ENCODE results near the gene HCFC1. TPM values are rescaled to one million over a fixed set of nuclear protein-coding genes. Genes with fewer than 3 reads are reported as not detected.

The HCFC1 gene
- total and polyA plus RNA-seq, 9 of the 15 experiments (the other 6 are each of a cell fraction or from before 2014, with no cell fraction given) = 2.8 to 133 (median 17.1) TPM

DNA sequence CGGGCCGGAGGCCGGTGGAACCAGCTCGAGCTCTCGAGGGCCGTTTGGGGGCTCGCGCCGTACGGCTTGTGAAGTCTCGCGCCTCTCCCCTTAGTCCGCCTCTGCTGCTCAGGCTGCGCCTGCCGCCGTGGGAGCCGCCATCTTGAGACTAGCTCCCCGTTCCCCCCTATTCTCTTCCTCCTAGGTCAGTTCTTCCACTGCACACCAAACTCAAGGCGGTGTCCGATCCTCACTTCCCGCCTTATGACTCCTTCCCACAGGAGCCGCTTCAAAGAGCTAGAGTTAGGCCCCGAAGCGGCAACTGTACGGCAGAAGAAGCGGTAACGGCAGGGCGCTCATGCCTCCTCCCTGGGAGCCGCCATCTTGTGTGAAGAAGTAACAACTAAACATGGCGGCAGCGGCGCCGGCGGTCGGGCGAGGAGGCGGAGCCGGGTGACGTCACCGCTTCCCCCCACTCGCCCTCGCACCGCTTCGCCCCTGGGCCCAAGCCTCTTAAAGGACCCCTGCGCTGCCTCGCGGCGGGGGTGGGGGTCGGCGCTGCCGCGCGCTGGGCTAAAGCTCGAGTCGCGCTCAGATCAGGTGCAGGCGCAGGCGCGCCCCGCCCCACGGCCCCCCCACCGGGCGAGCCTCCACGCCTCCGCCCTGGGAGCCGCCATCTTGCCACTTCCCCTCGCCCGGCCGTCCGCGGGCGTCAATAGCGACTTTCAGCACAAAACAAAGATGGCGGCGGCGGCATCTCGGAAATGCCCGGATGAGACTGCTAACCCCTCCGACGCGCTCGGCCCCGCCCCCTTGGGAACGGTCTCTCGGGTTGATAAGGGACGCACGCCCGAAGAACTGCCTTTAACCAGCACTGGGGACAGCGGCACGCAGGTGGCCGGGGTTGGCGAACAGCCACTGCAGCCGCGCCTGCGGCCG, at the start of gene HCFC1 (continued):
- peak in 1 of 2 experiments; percentile 51; a peak in 1 of 4 replicates for TF ChIP-seq NONO (IDR thresholded peaks at IDR 0.05; ENCODE audit: low read depth in 2 of 2, low read length in 1 of 2)
- peak; percentile 75; the same call in 1 of the 2 replicates for TF ChIP-seq FOXJ2 (tag; IDR thresholded peaks at IDR 0.05)
- peak; percentile 11 for TF ChIP-seq PHF20 (IDR thresholded peaks at IDR 0.05; ENCODE audit: partially characterized antibody)
- peak; percentile 85 for TF ChIP-seq ZNF197 (CRISPR knock-in tag; IDR thresholded peaks at IDR 0.05; ENCODE audit: low read depth)
- 0 out of 2 replicates have a peak, but pooled peaks have one; percentile 2 for TF ChIP-seq MBD2 (IDR thresholded peaks at IDR 0.05; ENCODE audit: borderline replicate concordance, low read depth)
- TF ChIP-seq RFX5 (IDR thresholded peaks at IDR 0.05; ENCODE audit: low read depth, low read length) = no peak
- TF ChIP-seq, protein P1, sequence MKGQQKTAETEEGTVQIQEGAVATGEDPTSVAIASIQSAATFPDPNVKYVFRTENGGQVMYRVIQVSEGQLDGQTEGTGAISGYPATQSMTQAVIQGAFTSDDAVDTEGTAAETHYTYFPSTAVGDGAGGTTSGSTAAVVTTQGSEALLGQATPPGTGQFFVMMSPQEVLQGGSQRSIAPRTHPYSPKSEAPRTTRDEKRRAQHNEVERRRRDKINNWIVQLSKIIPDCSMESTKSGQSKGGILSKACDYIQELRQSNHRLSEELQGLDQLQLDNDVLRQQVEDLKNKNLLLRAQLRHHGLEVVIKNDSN (CRISPR knock-in tag; IDR thresholded peaks at IDR 0.05) = 0 out of 2 replicates have a peak, but pooled peaks have one; percentile 3
- TF ChIP-seq, protein P2, sequence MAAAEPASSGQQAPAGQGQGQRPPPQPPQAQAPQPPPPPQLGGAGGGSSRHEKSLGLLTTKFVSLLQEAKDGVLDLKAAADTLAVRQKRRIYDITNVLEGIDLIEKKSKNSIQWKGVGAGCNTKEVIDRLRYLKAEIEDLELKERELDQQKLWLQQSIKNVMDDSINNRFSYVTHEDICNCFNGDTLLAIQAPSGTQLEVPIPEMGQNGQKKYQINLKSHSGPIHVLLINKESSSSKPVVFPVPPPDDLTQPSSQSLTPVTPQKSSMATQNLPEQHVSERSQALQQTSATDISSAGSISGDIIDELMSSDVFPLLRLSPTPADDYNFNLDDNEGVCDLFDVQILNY (CRISPR knock-in tag; IDR thresholded peaks at IDR 0.05) = peak; percentile 23; the same call in 1 of the 2 replicates
- 0 out of 2 replicates have a peak, but pooled peaks have one; percentile 25 for TF ChIP-seq ESRRA (IDR thresholded peaks at IDR 0.05; ENCODE audit: borderline replicate concordance, low read depth)
- TF ChIP-seq, protein P3, sequence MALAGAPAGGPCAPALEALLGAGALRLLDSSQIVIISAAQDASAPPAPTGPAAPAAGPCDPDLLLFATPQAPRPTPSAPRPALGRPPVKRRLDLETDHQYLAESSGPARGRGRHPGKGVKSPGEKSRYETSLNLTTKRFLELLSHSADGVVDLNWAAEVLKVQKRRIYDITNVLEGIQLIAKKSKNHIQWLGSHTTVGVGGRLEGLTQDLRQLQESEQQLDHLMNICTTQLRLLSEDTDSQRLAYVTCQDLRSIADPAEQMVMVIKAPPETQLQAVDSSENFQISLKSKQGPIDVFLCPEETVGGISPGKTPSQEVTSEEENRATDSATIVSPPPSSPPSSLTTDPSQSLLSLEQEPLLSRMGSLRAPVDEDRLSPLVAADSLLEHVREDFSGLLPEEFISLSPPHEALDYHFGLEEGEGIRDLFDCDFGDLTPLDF (CRISPR knock-in tag; IDR thresholded peaks at IDR 0.05) = peak; percentile 74
- peak; percentile 51; the same call in 1 of the 2 replicates for TF ChIP-seq CTBP1 (IDR thresholded peaks at IDR 0.05; ENCODE audit: borderline replicate concordance)
- peak; percentile 44; the same call in 1 of the 2 replicates for TF ChIP-seq ZNF644 (tag; IDR thresholded peaks at IDR 0.05; ENCODE audit: low read depth)
- TF ChIP-seq, protein P4, sequence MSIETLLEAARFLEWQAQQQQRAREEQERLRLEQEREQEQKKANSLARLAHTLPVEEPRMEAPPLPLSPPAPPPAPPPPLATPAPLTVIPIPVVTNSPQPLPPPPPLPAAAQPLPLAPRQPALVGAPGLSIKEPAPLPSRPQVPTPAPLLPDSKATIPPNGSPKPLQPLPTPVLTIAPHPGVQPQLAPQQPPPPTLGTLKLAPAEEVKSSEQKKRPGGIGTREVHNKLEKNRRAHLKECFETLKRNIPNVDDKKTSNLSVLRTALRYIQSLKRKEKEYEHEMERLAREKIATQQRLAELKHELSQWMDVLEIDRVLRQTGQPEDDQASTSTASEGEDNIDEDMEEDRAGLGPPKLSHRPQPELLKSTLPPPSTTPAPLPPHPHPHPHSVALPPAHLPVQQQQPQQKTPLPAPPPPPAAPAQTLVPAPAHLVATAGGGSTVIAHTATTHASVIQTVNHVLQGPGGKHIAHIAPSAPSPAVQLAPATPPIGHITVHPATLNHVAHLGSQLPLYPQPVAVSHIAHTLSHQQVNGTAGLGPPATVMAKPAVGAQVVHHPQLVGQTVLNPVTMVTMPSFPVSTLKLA (conservative IDR thresholded peaks at IDR 0.05) = peak; percentile 47 to 78
- peak; percentile 64; the same call in 1 of the 2 replicates for TF ChIP-seq NR2C2 (CRISPR knock-in tag; IDR thresholded peaks at IDR 0.05)
- TF ChIP-seq NR2C2 (tag; IDR thresholded peaks at IDR 0.05) = peak; percentile 86; the same call in 1 of the 2 replicates
- TF ChIP-seq POU5F1 (IDR thresholded peaks at IDR 0.05; ENCODE audit: borderline replicate concordance, low read depth, low read length, partially characterized antibody) = no peak
- peak; percentile 83 for TF ChIP-seq ZFX (CRISPR knock-in tag; IDR thresholded peaks at IDR 0.05)
- peak; percentile 60; the same call in 1 of the 2 replicates for TF ChIP-seq MEF2D (tag; conservative IDR thresholded peaks at IDR 0.05; ENCODE audit: low read depth)
- TF ChIP-seq TBL1XR1 (IDR thresholded peaks at IDR 0.05; ENCODE audit: low read length in 2 of 2) = 0 out of 4 replicates have a peak, but pooled peaks of 1 of the 2 experiments have one; percentile 8
- TF ChIP-seq, protein P5, sequence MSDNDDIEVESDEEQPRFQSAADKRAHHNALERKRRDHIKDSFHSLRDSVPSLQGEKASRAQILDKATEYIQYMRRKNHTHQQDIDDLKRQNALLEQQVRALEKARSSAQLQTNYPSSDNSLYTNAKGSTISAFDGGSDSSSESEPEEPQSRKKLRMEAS (CRISPR knock-in tag; IDR thresholded peaks at IDR 0.05) = peak; percentile 83
- peak; percentile 58; the same call in 1 of the 2 replicates for TF ChIP-seq HSF4 (CRISPR knock-in tag; IDR thresholded peaks at IDR 0.05; ENCODE audit: borderline replicate concordance)
- TF ChIP-seq EGR1 (conservative IDR thresholded peaks at IDR 0.05) = peak; percentile 75
